VCaP (cell line): ENCODE measurements around the gene EML1.

Experiments used
- H3K27ac ChIP-seq: fragments of 450-650 bp; 2 replicates; pipeline ENCODE4 v1.5.1; 2017
- CTCF ChIP-seq: fragments of 450-650 bp; conservative IDR thresholded peaks from 2 replicates; pipeline ENCODE4 v1.5.1; 2017; ENCODE audit warnings: mild to moderate bottlenecking, moderate library complexity

EML1 gene

GRCh38 chr14:99936738-99937474, 143.7 kb downstream of the EML1 start:
- H3K27ac ChIP-seq = no peak overlapping the region
- no peak for TF ChIP-seq CTCF

- TF ChIP-seq CTCF = no peak
- H3K27ac ChIP-seq = no peak overlapping the region
These were observed 144.4 kb downstream of the EML1 start for GRCh38 chr14:99937475-99938244.

GRCh38 chr14:99938376-99938775, 145.2 kb downstream of the EML1 start:
- no peak for TF ChIP-seq CTCF

GRCh38 chr14:99938896-99939295, 145.7 kb downstream of the EML1 start:
- TF ChIP-seq CTCF = no peak
- no peak overlapping the region for H3K27ac ChIP-seq

More at GRCh38 chr14:99938376-99938775, 145.2 kb downstream of the EML1 start:
- H3K27ac ChIP-seq = no peak overlapping the region

GRCh38 chr14:99939421-99939820, 146.2 kb downstream of the EML1 start:
- TF ChIP-seq CTCF = no peak
- no peak overlapping the region for H3K27ac ChIP-seq

- H3K27ac ChIP-seq = no peak overlapping the region
- TF ChIP-seq CTCF = no peak
These were observed 146.9 kb downstream of the EML1 start for GRCh38 chr14:99940064-99940463.

GRCh38 chr14:99941211-99941610, 148.0 kb downstream of the EML1 start:
- TF ChIP-seq CTCF = no peak

More at GRCh38 chr14:99941211-99941610, 148.0 kb downstream of the EML1 start:
- no peak overlapping the region for H3K27ac ChIP-seq
